Activated CD4-positive, alpha-beta T cell treated with anti-CD3 and anti-CD28 coated beads, Interleukin-2, amount 50 U/mL, for 1 hour (primary cell): Measurements from ENCODE around the gene CD59.
"Not testable (repeated sequence)": the region's sequence is repeated elsewhere in the genome, so short reads cannot be mapped to it uniquely, and the experiment has no call there.

ENCODE experiments used
- DNase-seq: peaks from one replicate; pipeline ENCODE4 v3.0.0-alpha.2; 2020

The CD59 gene

GRCh38 chr11:33692013-33692504 is 44.2 kb downstream of the CD59 start:
- DNase-seq, result no peak

DNA sequence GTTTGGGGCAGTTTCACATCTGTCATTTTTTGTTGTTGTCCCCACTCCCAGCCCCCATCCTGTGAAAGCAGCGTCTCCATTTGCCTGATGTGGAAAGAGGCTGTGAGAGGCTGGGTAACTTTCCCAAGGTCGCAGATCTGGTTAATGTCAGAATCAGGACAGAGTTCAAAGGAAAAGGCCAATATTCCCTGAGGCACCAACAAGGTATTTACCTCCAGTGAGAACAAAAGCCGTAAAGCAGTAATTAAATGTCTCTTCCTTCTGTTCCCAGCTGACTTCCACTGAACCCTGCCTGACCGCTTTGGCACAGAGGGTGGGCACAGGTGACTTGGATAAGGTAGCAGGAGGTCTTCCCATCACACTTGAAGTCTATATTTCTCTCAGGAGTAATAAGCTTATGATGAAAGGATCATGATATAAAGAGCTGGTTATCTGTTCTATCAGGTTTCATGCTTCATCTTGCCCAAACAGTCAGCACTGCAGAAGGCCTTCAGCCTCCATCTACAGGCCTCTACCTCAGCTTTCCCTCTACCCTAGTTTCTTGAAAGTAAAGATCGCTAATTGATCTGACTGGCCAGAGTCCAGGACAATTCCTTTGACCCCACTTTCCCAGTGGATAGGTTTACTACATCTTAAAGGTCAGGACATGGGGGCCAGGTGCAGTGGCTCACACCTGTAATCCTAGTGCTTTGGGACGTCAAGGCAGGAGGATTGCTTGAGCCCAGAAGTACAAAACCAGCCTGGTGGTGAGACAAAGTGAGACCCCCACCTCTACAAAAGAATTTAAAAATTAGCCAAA is 45.0 kb downstream of the CD59 start:
- DNase-seq, result no peak

DNA sequence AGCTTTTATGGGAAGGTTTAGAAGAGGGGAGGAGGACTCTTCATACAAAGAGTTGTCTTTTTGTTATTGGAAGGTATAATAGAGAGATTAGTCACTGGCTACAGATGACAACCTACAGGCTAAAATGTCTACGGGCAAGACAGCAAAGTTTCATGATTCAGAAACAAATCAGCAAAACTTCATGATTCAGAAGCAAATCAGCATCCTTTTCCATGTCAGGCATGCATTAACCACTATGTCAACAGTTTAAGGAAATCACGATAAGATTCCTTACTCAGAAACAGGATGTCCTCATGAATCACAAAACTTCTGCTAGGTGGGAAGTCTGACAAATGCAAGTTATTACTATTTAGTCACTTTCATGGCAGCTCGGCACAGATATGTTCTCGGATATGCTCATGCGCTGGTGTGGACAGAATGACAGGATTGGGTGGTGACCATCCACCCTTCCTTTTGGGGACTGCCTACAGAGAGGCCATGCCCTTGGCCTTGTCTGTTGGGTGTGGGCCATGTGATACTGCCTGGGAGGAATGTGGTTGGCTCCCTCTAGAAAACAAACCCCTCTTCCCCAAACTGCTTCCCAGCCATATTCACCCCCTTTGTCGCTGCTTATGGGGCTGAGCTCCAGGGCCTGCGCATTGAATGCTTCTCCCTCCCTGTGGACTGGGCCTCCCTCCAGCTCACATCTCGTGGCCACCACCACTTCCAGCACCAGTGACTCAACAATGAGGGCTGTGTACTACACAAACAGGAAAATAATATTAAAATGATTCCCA is 45.7 kb downstream of the CD59 start:
- DNase-seq, result no peak

- DNase-seq, result no peak
Observed at GRCh38 chr11:33689501-33689900, 46.7 kb downstream of the CD59 start.

DNA sequence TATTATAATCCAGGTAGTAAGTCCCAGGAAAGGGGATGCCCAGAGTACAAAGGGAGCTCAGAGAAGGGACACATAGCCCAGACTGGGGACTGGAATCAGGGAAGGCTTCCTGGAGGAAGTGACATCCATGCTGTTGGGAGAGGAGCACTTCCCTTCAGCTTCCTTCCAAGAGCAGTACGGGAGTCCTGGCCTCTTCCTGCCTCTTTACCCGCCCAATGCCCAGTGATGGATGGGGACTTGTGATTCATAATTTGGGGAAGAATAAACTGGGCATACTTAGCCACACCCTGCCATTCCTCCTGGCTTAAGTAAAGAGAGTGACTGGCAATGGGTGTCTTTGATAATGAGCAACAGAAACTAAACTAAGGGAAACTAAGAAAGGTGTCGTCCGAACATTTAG is 47.1 kb downstream of the CD59 start:
- DNase-seq, result no peak

DNA sequence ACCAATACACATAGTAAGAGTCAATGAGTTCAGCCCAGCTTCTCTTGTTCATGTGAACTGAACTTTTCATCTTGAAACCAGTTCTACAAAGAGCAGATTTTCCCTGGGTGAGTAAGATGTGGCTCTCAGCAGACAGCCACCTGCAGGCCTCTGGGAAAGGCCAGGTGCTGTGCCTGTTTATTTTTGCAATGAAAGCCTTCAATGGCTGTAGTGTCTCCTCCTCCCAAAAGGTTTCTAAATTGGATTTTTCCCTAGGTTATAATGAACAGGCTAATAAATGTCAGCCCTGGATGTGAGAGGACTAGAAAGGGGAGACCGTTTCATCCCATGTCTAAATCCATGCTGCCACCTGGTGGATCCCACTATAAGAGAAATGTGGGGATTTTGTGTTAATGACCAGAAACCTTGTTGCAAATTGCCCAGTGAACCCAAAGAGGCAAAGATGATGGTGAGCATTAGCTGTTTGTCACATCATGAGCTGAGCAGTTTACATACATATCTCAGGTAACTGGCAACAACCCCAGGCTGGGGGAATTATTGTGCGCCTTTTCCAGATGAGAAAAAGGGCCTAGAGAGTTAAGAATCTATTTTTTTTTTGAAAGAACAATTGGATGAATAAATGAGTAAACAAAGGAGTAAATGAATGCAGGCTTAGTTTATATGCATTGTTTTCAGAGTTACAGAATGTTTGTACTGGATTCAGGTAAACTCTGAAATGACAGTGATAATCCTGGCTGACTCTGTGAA is 48.3 kb downstream of the CD59 start:
- DNase-seq, result no peak

GRCh38 chr11:33685082-33685481 is 51.1 kb downstream of the CD59 start:
- DNase-seq, result no peak

GRCh38 chr11:33684003-33684706 is 52.1 kb downstream of the CD59 start:
- DNase-seq, result no peak

GRCh38 chr11:33682446-33682845 is 53.8 kb downstream of the CD59 start:
- no peak for DNase-seq

DNA sequence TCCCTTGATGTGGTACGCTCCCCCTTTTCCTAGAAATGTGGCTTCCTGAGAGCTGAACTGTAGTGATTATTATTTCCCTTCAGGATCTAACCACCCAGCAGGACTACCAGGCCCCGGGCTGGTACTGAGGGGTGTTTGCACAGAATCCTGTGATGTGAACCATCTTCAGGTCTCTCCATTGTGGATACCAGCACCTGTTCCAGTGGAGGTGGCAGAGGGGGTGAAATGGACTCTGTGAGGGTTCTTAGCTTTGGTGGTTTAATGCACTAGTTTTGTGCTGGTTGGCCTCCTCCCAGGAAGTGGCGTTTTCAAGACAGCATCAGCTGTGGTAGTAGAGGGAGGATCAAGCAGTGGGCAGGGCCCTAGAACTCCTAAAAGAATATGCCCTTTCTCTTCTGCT is 54.2 kb downstream of the CD59 start:
- DNase-seq, result no peak

DNA sequence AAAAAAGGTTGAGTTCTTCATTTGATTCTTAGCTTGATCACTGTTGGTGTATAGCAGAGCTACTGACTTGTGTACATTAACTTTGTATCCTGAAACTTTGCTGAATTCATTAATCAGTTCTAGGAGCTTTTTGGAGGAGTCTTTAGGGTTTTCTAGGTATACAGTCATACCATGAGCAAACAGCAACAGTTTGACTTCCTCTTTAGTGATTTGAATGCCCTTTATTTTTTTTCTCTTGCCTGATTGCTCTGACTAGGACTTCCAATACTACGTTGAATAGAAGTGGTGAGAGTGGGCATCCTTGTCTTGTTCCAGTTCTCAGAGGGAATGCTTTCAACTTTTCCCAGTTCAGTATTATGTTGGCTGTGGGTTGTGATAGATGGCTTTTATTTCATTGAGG is 57.6 kb downstream of the CD59 start:
- DNase-seq, result not testable (repeated sequence)

DNA sequence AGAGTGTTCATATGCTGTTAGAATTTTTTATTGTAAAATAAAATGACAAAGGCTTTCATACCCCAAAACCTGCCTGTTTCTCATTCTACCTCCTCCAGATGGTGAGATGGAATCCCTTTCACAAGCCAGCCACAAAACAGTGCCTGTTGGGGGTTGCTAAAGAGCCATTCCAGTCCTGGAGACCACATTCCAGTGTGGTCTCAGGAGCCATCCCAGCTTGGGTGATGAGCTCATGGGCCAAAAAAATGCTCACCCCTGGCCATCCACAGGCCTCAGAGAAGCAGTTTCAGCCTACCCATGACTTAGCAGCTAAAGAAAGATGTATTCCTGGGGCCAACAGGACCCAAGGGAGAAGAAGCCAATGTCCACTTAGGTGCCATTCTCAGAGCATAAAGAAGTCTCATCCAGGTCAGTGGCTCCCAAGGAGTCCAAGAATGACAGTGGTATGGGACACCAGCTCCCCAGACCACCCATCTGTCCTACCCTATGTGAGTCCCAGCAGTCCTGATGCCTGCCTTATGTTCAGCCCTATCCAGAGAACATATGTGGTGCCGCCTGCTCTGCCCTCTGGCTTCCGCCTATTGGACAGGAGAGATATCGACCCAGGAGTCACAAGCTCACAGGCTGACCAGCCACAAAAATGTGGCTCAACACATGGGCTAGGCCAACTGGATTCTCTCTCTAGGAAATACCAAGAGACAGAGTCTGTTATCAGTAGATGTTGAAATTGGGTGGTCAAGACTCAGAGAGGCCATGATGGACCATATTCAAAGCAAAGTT is 62.0 kb downstream of the CD59 start:
- no peak for DNase-seq

DNA sequence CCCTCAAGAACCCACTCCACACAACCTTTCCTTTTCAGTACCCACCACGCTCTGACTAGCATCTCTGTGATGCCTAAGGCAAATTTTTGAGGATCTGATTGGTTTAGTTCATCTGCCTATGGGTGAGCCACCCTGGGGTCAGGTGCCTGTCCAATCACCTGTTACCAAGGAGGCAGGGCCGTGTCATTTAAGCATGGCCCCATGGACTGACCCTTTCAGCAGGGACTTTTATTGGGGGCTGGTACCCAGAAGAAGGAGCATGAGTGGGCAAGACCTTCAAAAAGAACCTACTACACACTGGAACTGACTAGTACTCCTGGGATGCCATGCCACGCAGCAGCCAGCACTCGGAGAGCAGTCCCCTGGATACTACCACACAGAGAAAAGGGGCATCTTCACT is 64.0 kb downstream of the CD59 start:
- DNase-seq, result no peak

DNA sequence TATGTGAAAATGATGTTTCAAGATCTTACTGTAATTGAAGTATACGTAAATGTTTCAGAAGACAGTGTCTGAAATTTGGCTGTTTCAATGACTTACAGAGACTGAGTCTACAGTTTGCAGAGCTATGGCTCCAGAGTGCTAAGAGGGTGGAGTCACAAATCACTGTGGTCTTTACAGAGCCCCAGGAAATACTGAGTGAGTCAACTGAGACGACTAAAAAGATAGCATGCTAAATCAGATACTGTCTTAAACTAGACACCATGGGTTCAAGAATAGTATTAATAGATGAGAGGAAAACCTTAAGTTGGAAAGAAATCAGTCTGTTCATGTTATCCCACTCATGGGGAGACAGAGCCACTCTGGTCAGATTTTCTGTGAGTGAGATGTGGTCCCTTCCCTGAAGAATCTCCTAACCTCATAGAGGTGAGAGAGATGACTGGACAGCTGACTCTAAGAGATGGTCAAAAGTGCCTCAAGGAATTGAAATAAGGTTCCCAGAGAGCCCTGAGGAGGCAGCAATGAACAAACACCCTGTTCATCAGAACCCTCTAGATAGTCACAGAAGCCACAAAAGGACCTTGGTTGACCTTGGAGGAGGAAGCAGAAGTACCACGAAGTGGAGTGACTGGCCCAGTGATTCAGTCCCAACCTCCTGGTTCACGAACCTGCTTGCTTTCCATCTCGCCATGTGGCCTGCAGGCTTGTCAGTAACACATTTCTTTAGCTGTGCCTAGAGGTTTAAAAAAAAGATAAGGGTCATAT is 65.8 kb downstream of the CD59 start:
- no peak for DNase-seq

GRCh38 chr11:33669598-33670249 is 66.5 kb downstream of the CD59 start:
- no peak for DNase-seq

- DNase-seq, result no peak
Observed at GRCh38 chr11:33668951-33669596, 67.1 kb downstream of the CD59 start.

DNA sequence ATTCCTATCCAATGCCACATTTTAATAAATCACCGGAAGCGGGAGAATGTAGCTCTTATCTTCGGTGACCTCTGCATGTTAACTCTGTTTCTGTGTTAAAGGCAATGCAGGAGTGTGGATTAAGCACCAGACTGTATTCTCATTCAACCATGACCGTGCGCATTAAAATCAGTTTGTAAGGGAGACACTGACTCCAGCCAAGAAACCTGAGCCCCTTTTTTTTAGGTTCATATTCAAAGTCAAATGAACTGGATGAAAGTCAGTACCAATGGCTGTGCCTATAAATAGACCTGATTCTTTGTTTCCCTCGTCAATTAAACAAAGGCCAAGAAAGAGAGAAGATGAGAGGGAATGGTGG is 67.8 kb downstream of the CD59 start:
- DNase-seq, result no peak

- DNase-seq, result no peak
Observed at GRCh38 chr11:33667819-33668467, 68.3 kb downstream of the CD59 start.

DNA sequence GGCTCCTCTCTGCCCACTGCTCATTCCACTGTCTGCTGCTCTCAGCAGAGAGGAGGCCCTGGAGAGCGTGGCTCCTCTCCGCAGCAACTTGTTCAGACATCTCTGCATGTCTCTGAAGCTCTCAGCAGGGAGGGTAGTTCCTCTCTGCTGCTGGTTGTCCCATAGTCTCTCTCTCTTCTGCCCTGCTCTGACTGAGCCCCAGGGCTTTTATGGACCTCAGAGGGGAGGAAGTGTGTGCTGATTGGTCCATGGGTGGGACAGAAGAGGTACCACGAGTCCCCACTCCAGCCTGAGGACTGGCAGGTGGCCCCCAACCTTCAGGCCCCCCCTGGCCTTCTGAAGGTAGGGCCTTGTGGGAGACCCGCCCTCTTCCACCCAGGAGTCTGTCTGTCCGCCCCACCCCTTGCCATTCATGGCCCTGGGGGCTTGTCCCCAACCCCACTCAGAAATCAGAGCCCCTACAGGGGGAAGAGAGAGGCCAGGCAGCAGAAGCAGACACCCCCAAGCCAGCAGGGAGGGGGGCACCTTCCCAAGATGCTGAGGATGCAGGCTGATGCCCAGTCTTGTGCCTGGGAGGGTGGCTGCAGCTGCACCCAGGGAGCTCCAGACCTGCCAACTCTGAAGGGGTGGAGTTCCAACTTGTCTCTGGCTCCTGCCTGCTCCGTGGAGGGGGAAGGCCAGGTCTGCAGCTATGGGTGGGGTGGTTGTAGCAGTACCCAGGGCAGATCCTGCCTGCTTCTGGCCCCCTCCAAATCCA is 70.7 kb downstream of the CD59 start:
- no peak for DNase-seq
